GM15510 (cell line): ENCODE results near the gene LRRC75A.
A peak's percentile ranks its signal among the peaks of the same experiment; 100 is the strongest.

Experiments
- POLR2A ChIP-seq: IDR thresholded peaks from 3 replicates; pipeline ENCODE4 v1.6.1; 2011; ENCODE audit warnings: borderline replicate concordance; ENCODE audit not compliant: insufficient read length; ENCODE audit errors: extremely low read depth

LRRC75A gene

GRCh38 chr17:16418685-16419068 lies 73.3 kb downstream of the LRRC75A start:
- TF ChIP-seq POLR2A = no peak

DNA sequence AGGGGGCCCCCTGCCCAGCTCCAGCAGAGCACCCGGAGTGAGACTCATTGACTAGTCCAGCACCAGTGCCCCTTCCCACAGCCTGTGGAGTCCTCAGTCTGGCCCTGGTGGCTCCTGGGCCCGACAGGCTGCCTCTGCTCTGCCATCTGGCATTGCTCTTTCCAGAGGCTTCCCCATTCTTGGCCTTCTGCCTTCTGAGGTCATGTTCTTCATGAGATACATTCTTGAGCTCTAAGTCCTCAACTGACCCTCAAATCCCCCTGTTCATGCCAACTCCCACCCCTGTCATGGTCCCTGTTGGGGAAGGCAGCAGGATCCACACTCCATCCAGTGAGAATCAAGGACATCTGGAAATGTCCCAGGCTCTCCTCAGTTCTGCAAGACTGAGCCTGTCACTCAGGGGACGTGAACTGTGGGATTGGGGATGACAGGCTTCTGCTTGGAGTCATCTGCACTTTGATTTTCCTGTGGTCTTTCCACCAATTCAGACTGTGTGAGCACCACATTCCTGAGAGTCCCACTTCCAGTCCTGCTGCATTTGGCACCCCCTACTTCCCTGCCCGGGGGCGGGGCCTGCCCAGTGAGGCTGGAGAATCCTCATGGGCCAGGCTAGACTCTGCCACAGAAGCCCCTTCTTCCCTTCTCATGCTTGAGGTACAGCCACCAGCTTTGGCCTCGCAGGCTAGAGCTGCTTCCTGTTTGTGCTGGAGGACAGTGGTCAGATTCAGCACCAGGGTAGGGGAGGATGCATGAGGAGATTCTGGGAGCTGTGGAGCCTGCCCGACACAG lies 73.9 kb downstream of the LRRC75A start:
- no peak for TF ChIP-seq POLR2A

- no peak for TF ChIP-seq POLR2A
These were observed 74.6 kb downstream of the LRRC75A start for GRCh38 chr17:16417399-16417798.

GRCh38 chr17:16415031-16415924 lies 76.7 kb downstream of the LRRC75A start, which contains the start of gene TRPV2:
TSS of gene TRPV2 (plus strand) at chr17:16415571. CDS start at chr17:16417669, 2,098 bp downstream.
- TF ChIP-seq POLR2A = peak; percentile 40

- TF ChIP-seq POLR2A = no peak
These were observed 83.9 kb downstream of the LRRC75A start for GRCh38 chr17:16407911-16408588.

- no peak for TF ChIP-seq POLR2A
These were observed 85.0 kb downstream of the LRRC75A start for GRCh38 chr17:16406742-16407674.

DNA sequence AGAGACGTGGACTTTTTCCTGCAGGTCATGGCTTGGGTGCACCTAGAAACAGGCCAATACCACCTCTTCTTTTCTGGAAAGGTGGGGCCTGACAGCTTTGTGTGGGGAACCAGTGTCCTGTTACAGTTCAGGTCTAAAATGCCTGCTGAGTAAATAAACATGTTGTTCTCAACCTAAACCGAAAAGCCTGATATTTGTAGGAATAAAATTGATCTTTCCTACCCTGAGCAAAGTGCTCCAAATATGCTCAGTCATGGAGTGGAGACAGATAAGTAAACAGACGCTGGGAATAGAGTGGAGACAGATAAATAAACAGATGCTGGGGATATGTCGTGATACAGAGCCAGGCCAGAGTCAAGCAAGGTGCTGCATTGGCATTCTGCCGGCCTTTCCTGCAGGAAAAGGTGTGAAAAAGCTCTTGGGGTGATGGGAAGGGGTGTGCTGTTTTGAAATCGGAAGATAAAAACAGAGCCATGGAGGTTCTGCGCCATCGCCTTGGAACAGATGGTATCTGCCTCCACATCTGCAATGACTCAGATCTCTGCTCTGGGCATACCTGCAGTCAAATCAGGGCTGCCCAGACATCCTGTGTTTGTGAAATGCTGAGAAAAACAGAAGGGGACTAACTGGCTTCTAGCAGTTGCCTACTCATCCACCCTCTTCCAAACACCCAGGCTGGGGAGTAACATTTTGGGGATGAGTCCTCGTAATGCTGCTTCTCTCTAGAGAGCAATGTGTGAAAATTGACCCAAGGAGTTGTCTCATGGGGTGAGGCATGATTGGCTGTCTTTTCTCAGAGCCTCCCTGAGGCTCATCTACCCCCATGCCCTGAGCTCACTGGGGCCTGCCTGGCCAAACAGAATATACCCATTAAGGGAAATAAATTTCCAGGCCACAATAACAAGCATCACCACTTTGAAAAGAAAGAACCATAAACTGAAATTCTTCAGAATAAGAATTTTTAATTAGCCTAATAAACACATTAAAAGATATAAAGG lies 93.4 kb downstream of the LRRC75A start:
- TF ChIP-seq POLR2A = no peak
